ENCODE measurements around the gene IPPK.

GRCh38 chr9:92714787-92715487 is 45.0 kb upstream of the IPPK start:
- no peak for TF ChIP-seq POLR2A (IDR thresholded peaks at IDR 0.05)
- TF ChIP-seq, protein P1, sequence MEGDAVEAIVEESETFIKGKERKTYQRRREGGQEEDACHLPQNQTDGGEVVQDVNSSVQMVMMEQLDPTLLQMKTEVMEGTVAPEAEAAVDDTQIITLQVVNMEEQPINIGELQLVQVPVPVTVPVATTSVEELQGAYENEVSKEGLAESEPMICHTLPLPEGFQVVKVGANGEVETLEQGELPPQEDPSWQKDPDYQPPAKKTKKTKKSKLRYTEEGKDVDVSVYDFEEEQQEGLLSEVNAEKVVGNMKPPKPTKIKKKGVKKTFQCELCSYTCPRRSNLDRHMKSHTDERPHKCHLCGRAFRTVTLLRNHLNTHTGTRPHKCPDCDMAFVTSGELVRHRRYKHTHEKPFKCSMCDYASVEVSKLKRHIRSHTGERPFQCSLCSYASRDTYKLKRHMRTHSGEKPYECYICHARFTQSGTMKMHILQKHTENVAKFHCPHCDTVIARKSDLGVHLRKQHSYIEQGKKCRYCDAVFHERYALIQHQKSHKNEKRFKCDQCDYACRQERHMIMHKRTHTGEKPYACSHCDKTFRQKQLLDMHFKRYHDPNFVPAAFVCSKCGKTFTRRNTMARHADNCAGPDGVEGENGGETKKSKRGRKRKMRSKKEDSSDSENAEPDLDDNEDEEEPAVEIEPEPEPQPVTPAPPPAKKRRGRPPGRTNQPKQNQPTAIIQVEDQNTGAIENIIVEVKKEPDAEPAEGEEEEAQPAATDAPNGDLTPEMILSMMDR (IDR thresholded peaks at IDR 0.05), result no peak

All from lower leg skin (tissue), 3 donors.